Measurements from ENCODE around the gene WDR70. TPM values are rescaled to one million over a fixed set of nuclear protein-coding genes. Genes with fewer than 3 reads are reported as not detected.
"Not testable (repeated sequence)": the region's sequence is repeated elsewhere in the genome, so short reads cannot be mapped to it uniquely, and the experiment has no call there.

WDR70 gene
- polyA plus RNA-seq, 4 donors, result 45.5 to 57.2 (median 55.1) TPM

DNA sequence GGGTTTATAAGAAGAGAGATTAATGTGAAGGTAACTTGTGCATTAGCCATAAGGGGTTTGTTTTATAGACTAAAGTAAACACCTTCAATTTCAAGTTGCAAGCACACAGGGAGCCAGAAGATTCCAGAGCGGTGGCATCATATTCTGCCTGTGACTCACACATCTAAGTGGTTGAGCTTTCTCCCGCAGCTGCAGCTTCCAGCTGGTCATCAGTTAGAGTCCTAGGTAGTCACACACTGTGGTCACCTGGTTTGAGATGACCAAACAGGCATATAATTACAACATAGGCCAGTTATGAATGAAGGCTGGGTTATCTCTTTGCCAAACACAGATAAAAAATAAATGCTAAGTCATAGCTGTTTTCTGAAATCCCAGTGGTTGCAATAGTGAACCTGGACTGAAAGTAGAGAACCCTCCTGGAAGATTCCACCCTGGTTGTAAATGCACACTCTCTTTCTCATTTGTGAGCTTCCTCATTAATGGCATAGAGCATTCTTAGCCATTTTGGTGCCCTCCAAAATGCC lies 289.5 kb downstream of the WDR70 start:
- no peak for DNase-seq (ENCODE audit: low read depth in 4 of 4, low spot score in 3 of 4)

DNA sequence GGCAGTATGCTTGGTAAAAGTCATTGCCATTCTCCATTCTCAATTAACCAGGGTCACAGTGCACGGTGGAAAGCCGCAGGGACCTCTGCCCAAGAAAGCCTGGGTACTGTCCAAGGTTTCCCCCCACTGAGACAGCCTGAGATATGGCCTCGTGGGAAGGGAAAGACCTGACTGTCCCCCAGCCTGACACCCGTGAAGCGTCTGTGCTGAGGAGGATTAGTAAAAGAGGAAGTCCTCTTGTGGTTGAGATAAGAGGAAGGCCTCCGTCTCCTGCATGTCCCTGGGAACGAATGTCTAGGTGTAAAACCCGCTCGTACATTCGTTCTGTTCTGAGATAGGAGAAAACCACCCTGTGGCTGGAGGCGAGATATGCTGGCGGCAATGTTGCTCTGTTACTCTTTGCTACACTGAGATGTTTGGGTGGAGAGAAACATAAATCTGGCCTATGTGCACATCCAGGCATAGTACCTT lies 293.0 kb downstream of the WDR70 start:
- DNase-seq (ENCODE audit: low read depth in 4 of 4, low spot score in 3 of 4), result not testable (repeated sequence)

DNA sequence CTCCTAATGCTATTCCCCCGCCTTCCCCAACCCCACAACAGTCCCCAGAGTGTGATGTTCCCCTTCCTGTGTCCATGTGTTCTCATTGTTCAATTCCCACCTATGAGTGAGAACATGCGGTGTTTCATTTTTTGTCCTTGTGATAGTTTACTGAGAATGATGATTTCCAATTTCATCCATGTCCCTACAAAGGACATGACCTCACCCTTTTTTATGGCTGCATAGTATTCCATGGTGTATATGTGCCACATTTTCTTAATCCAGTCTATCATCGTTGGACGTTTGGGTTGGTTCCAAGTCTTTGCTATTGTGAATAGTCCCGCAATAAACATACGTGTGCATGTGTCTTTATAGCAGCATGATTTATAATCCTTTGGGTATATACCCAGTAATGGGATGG lies 295.2 kb downstream of the WDR70 start:
- DNase-seq (ENCODE audit: low read depth in 4 of 4, low spot score in 3 of 4), result not testable (repeated sequence)

DNA sequence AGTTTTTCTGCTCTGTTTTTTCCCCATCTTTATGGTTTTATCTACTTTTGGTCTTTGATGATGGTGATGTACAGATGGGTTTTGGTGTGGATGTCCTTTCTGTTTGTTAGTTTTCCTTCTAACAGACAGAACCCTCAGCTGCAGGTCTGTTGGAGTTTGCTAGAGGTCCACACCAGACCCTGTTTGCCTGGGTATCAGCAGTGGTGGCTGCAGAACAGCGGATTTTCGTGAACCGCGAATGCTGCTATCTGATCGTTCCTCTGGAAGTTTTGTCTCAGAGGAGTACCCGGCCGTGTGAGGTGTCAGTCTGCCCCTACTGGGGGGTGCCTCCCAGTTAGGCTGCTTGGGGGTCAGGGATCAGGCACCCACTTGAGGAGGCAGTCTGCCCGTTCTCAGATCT lies 300.2 kb downstream of the WDR70 start:
- not testable (repeated sequence) for DNase-seq (ENCODE audit: low read depth in 4 of 4, low spot score in 3 of 4)

DNA sequence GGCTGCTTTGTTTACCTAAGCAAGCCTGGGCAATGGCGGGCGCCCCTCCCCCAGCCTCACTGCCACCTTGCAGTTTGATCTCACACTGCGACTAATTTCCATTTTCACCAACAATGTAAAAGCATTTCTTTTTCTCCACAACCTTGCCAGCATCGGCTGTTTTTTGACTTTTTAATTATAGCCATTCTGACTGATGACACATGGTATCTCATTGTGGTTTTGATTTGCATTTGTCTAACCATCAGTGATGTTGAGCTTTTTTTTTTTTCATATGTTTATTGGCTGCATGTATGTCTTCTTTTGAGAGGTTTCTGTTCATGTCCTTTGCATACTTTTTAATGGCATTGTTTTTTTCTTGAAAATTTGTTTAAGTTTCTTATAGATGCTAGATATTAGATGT lies 300.8 kb downstream of the WDR70 start:
- DNase-seq (ENCODE audit: low read depth in 4 of 4, low spot score in 3 of 4), result not testable (repeated sequence)

DNA sequence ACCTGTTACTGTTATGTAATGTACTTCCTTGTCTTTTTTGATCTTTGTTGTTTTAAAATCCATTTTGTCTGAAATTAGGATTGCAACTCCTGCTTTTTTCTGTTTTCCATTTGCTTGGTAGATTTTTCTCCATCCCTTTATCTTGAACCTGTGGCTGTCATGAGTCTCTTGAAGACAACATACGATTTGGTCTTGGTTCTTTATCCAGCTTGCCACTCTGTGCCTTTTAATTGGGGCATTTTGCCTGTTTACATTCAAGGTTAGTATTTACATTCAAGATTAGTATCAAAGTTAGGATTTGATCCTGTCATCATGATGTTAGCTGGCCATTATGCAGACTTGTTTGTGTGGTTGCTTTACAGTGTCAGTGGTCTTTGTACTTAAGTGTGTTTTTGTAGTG lies 304.0 kb downstream of the WDR70 start:
- no peak for DNase-seq (ENCODE audit: low read depth in 4 of 4, low spot score in 3 of 4)

DNA sequence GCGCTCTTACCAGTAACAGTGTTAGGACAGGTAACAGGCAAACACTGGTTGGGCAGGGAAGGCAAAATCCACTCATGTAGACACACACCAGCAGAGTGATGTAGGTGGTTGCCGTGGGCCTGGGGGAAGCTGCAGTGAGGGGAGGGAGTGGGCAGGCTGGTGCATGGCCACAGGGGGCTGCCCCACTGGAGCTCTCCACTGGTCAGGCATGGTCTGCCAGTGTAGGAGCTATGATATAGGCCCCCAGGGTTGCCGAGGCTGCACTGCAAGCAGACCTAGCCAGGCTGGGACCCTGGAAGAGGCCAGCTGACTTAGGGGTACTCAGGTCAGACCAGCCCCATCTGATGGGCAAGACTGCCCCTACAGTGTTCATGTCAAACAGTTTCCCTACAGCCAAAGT lies 306.1 kb downstream of the WDR70 start:
- no peak for DNase-seq (ENCODE audit: low read depth in 4 of 4, low spot score in 3 of 4)

DNA sequence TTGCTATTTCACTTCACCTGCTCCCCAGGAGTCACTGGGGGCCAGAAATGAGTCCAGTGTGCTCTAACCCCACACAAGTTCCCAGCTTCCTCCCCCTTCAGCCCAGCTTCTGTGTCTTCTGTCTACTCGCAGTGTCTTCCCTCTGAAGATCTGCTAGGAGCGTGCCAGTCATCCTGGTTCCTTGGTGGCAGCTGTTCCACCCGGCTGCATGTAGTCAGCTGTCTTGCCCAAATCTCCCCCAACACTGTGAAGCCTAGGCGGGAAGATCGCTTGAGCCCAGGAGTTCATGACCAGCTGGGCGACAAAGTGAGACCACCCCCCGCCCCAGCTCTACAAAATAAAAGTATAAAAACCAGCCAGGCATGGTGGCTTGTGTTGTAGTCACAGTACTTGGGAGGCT lies 306.7 kb downstream of the WDR70 start:
- DNase-seq (ENCODE audit: low read depth in 4 of 4, low spot score in 3 of 4), result no peak

DNA sequence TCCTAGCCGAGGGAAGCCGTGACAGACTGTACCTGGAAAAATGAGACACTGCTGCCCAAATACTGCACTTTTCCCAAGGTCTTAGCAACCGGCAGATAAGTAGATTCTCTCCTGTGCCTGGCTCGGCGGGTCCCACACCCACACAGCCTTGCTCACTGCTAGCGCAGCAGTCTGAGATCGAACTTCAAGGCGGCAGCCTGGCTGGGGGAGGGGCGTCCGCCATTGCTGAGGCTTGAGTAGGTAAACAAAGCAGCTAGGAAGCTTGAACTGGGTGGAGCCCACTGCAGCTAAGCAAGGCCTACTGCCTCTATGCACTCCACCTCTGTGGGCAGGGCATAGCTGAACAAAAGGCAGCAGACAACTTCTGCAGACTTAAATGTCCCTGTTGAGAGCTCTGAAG lies 309.8 kb downstream of the WDR70 start:
- DNase-seq (ENCODE audit: low read depth in 4 of 4, low spot score in 3 of 4), result not testable (repeated sequence)

DNA sequence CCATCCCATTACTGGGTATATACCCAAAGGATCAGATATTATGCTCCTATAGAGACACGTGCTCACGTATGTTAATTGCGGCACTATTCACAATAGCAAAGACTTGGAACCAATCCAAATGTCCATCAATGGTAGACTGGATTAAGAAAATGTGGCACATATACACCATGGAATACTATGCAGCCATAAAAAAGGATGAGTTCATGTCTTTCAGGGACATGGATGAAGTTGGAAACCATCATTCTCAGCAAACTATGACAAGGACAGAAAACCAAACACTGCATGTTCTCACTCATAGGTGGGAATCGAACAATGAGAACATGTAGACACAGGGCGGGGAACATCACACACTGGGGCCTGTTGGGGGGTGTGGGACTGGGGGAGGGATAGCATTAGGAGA lies 315.2 kb downstream of the WDR70 start:
- not testable (repeated sequence) for DNase-seq (ENCODE audit: low read depth in 4 of 4, low spot score in 3 of 4)

DNA sequence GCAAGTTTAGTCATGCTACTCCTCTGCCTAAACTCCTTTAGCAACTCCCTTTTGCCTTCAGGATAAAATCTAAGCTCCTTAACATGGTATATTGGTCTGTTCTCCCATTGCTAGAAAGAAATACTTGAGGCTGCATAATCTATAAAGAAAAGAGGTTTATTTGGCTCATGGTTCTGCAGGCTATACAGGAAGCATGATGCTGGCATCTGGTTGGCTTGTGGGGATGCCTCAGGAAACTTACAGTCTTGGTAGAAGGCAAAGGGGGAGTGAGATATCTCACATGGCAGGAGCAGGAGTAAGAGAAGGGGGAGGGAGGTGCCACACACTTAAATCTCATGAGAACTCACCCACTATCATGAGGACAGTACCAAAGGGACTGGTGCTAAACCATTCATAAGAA lies 315.7 kb downstream of the WDR70 start:
- no peak for DNase-seq (ENCODE audit: low read depth in 4 of 4, low spot score in 3 of 4)

DNA sequence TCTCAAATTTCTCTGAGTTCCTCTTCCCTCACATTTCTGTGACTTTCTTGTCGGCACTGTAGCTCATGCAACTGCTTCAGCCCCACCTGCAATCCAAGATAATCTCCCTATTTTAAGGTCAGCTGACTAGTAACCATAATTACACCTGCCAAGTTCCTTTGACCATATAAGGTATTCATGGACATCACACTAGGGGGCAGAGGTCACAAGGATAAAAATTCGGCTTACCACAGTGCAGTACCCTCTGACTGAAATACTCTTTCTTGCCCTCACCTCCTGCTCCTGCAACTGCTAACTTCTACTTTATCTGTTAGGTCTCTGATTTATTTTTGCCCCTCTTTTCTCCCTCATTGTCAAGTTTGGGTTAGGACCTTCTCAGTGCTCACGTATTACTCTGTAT lies 316.5 kb downstream of the WDR70 start:
- no peak for DNase-seq (ENCODE audit: low read depth in 4 of 4, low spot score in 3 of 4)

DNA sequence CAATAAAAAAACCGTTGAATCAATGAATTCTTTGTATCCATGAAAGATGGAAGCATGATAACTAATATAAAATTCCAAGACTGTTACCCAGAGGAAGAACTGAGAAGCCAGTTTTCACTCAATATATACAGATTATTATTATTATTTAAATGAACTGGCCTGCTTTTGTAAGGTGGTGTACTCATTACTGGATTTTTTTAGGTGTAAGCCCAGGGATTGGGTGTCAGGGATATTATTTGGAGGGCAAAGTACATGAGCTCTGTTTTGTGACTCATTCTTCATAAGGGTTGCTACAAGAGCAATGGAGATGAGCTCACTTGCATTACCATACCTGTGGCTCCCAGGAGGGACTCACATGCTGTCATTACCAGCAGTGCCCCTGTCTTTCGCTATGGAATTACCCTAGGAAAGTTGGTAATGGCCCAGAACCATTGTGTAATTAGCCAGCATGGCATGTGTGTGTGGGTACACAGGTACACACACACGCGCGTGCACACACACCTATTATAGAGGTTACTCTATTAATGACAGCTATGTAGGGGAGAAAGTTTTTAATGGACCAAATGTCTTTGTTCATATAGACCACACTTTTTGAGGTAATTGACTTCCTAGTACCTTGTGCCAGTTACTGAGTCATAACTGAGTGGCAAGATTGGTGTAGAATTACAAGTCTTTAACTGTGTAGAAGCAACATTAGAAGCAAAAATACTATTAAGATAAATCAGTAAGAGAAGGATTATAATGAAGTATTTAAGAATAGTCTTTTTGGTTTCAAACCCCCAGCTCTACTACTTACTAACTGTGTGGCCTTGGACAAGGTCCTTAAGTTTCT lies 317.3 kb downstream of the WDR70 start:
- DNase-seq (ENCODE audit: low read depth in 4 of 4, low spot score in 3 of 4), result no peak

DNA sequence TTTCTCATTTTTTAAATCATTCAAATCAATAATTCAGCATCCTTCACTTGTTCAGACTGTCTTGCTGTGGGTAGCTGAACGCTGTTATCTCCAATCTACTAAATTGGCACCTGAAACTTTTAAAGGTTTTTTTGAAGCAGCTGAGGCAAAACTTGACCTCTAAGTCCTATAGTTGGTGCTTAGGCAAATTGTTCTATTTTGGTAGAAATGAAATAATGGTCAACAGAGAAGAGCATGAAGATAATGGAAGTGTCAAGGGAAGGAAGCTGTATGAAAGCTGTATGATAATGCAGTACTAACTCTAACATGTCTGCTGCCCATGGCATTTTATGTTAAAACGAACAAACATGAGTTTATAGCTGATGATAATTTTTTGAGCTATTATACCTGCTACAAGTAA lies 322.8 kb downstream of the WDR70 start:
- DNase-seq (ENCODE audit: low read depth in 4 of 4, low spot score in 3 of 4), result no peak

DNA sequence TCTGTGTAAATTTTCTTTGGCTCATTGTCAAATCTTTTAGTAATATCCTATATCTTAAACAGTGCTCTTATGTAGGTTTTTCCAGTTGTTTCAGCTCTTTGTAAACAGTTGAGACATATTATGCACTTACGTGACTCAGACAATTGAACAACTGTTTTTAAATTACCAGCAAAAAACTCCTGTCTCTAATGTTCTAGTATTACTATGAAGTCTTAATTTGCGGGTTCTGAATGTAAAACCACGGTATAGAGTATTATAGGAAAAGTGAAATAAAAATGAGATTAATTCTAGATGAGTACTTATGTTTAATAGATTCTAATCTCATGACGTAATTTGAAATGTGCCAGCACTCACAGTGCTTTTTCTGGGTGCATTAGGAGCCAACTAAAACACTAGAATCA lies 324.7 kb downstream of the WDR70 start:
- no peak for DNase-seq (ENCODE audit: low read depth in 4 of 4, low spot score in 3 of 4)

DNA sequence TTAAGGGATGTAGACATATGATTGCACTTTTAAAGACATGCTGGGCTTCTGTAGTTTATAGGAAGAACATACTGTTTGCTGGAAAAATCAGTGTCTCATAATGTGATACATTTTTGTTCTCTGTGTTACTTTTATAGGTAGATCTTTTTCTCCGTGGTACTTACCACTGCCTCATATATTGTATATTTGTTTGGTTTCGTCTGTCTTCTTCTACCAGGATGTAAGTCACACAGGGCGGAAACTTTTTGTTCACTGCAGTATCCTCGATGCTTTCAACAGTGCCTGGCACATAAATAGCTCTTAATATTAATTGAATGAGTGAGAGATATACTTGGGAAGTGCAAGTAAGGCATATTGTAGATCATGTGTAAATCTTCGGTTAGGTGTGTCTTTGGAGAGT lies 325.3 kb downstream of the WDR70 start:
- no peak for DNase-seq (ENCODE audit: low read depth in 4 of 4, low spot score in 3 of 4)

DNA sequence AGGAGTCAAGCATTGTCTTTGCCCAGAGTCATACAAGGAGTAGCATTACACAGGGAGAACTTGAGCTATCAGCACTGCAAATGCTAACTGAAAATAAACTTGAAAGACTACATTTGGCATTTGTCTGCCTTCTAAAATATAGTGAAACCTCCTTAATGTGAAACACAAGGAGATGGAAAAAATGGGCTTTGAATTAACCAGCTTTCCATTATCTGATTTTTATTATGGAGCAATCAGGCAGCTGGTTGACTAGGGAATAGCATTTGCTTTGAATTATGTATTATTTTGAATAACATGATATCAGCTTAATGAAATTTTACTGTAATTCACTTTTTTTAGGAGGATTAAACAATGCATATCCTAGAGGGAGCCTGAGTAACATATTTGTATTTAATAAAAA lies 329.9 kb downstream of the WDR70 start:
- DNase-seq (ENCODE audit: low read depth in 4 of 4, low spot score in 3 of 4), result no peak

DNA sequence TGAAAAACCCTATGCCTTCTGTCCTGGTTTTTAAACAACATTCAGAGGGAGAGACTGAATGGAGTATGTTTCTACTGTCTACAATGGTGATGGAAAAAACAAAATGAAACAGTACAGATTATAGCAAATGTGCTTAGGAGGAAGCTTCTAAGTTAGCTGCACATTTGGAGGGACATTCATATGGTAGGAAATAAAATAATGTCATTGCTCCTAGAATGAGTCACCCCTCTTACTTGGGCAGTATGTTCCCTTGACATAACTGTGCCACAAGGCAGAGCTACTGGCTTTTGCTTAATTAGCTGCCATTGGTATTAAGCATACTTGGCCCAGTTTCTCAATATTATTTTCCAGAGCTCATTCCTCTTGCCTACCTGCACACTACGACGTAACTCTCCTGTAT lies 331.8 kb downstream of the WDR70 start:
- DNase-seq (ENCODE audit: low read depth in 4 of 4, low spot score in 3 of 4), result no peak

DNA sequence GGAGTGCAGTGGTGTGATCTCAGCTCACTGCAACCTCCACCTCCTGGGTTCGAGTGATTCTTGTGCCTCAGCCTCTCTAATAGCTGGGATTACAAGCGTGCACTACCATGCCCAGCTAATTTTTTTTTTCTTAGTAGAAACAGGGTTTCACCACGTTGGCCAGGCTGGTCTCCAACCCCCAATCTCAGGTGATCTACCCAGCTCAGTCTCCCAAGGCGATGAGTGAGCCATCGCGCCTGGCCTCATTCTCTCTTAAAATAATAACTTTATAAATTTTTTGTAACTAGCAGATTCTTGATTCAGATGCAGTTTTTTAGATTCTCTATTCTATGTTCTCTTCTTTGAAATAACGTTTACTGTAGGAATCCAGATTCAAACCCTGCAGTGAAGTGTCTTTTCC lies 333.6 kb downstream of the WDR70 start:
- DNase-seq (ENCODE audit: low read depth in 4 of 4, low spot score in 3 of 4), result no peak

DNA sequence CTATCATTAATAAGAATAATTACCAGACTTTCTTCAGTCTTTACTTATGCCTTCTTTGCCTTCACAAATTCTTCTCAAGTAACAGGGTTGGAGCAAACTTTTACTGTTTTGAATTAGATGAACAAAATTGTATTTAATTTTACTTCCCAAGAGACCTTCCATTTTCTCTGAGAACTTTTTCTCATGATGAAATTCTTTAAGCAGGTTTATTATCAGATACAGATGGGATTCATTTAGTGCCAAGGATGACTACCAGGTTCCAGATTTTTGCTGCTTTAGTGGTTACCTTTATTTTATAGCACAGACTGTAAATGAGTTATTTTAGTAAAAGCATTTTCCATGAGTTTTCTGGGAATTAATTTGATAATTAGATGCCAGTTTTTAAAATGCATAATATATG lies 335.6 kb downstream of the WDR70 start:
- no peak for DNase-seq (ENCODE audit: low read depth in 4 of 4, low spot score in 3 of 4)

DNA sequence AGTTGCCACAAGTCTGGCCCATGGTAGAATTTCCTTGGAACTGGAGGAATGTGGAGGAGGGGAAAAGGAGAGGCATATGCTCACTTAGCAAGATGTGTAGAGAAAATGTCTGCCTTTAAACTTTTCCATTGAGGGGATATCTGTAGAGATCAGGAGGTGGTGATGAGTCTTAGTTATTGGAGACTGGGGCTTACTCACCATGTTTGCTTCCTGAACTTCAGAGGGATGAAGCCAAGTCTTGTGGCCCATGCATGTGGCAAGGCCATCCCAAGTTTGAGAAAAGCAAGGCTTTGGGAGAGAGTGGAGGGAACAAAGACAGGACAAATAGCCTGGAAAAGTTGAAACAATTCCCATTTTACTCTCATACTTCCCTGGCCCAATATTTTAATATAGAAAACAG lies 336.2 kb downstream of the WDR70 start:
- no peak for DNase-seq (ENCODE audit: low read depth in 4 of 4, low spot score in 3 of 4)

DNA sequence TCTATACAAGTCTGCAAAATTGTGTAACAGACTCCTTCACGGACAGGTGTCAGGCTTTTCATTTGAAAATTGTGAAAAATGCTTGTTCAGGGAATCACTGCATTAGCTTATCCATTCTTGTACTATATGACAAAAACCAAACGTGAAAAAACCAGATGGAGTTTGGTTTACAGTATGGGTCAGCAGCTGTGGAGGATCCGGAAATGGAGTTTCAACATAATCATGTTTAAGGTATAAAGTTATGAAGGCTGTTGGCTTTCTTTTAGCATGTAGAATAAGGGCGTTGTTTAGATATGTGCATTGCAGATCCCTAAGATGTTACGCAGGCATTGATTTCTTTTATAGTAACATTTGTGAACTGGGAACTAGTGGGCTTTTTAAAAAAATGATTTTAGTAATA lies 336.9 kb downstream of the WDR70 start:
- no peak for DNase-seq (ENCODE audit: low read depth in 4 of 4, low spot score in 3 of 4)

DNA sequence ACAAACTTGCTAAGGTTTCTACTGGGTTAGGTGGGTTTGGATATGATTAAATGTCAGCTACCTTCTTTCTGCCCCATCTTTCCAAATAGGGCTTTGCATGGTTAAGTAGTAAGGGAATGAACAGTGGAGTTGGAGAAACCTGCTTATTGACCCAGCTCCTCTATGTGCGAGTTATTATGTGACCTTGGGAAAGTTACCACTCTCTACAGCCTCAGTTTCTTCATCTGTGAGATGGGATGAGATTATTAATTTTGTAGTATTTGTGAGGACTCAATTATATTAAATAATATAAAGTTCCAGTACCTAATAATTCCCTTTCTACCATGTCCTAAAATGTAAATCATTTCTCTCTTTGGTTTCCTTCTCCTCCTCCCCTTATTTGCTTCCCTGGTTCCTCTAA lies 337.3 kb downstream of the WDR70 start:
- no peak for DNase-seq (ENCODE audit: low read depth in 4 of 4, low spot score in 3 of 4)
